ENCODE measurements around the gene ZC3H12A.
A peak's percentile ranks its signal among the peaks of the same experiment; 100 is the strongest.

ZC3H12A gene

DNA sequence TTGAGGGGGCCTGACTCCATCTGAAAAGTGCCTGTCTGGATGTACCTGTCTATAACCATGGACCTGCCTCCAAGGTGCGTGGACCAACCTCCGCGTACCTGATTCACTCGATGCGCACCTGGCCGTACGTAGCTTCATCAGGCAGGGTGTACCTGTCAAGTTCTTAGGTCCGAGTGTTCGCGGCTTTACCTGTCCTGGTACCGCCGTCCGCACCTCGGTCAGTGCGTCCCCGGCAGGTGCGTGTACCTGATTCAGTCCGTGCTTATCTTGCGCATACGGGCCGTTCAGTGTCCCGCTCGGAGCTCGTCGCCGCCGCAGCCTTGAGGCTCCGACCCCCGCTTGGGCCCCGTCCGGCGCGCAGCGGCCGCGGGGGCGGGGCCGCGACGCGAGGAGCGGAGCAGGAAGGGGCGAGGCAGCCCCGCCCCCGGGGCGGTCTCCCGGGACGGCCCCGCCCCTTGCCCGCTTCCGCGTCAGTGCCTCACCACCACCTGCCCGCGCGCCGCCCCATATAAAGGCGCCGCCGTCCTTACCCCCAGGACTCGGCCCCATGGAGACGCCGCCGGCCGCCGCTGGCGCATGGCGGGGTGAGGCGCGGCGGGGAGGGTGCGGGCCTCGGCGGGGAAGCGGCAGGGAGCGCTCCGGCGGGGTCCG is at the start of gene ZC3H12A:
Gene ZC3H12A (plus strand): TSS at position 535 of the 651 bp plus-strand sequence. CDS start 917 bp downstream, outside the sequence.
- Histone ChIP-seq H3K79me2 (ENCODE audit: control insufficient read depth, low read length) (peaks cover 47% of the 10 kb centered on the region), H3K27me3 (ENCODE audit: control insufficient read depth, low read length) (peaks cover 28% of the 10 kb centered on the region), H3K4me1 (ENCODE audit: control insufficient read depth, low read length) (peaks cover 46% of the 10 kb centered on the region), H3K36me3 (ENCODE audit: control insufficient read depth, low read length) (peaks cover 42% of the 10 kb centered on the region), H3K27ac (ENCODE audit: low read depth, low read length) (peak within 1 kb of the TSS; percentile 85), H3K4me2 (ENCODE audit: low read length) (peak within 1 kb of the TSS; percentile 82), H3K9me2 (replicated peaks; ENCODE audit: control insufficient read depth, low read length) (no peaks in the 10 kb centered on the region), H3F3A (ENCODE audit: control insufficient read depth, insufficient read depth) (peaks cover 17% of the 10 kb centered on the region), H3K9me3 (ENCODE audit: control insufficient read depth, insufficient read depth, low read length) (no peaks in the 10 kb centered on the region), H4K20me1 (ENCODE audit: control insufficient read depth, insufficient read depth, low read depth, low read length) (peaks cover 10% of the 10 kb centered on the region; the same call in 1 of the 2 replicates), H3K4me3 (ENCODE audit: low read length) (peak within 1 kb of the TSS; percentile 95)
- TF ChIP-seq, protein P1, sequence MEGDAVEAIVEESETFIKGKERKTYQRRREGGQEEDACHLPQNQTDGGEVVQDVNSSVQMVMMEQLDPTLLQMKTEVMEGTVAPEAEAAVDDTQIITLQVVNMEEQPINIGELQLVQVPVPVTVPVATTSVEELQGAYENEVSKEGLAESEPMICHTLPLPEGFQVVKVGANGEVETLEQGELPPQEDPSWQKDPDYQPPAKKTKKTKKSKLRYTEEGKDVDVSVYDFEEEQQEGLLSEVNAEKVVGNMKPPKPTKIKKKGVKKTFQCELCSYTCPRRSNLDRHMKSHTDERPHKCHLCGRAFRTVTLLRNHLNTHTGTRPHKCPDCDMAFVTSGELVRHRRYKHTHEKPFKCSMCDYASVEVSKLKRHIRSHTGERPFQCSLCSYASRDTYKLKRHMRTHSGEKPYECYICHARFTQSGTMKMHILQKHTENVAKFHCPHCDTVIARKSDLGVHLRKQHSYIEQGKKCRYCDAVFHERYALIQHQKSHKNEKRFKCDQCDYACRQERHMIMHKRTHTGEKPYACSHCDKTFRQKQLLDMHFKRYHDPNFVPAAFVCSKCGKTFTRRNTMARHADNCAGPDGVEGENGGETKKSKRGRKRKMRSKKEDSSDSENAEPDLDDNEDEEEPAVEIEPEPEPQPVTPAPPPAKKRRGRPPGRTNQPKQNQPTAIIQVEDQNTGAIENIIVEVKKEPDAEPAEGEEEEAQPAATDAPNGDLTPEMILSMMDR (IDR thresholded peaks at IDR 0.05; ENCODE audit: low read depth, low read length, poor library complexity, severe bottlenecking), result no peak
- TF ChIP-seq EZH2phosphoT487 (IDR thresholded peaks at IDR 0.05; ENCODE audit: borderline replicate concordance, low read length), result no peak

DNA sequence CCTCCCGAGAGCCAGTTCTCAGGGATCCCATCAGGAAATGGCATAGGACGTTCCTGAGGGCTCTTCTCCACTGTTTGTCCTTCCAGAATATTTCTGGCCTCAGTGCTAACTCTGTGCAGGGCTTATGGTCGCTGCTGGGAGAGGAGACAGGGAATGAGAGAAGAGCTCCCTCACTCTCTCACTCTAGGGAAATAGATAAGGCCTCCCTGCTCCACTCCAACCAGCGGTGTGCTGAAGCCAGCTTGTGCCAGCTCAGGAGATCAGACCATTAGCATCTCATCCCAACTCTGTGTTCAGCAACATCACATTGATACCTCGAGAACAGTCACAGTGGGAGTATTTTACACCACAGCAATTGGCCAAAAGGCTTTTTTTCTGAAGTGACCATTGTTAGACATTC is 49.2 kb upstream of the ZC3H12A start:
- H3K4me3 ChIP-seq (ENCODE audit: low read length), result no peak overlapping the region
- no peak overlapping the region for H3K27ac ChIP-seq (ENCODE audit: low read depth, low read length)
- no peaks in the 10 kb centered on the region for H3F3A ChIP-seq (ENCODE audit: control insufficient read depth, insufficient read depth)

DNA sequence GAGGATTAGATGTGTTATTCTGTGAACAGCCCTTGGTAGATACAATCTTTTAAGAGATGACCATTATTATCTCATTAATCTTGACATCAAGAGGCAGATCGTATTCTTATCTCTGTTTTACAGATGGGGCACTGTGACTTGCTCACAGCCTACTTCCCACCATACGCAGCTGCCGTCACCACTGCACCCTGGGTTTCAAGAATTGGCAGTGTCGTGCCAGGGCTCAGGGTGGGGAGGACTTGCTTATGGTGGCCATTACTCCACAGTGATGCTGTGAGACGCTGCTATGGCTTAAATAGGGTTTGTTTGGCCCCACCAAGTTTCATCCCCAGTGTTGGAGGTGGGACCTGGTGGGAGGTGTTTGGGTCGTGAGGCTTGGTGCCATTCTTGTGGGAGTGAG is 45.4 kb upstream of the ZC3H12A start:
- no peaks in the 10 kb centered on the region for H3K79me2 ChIP-seq (ENCODE audit: control insufficient read depth, low read length)
- H4K20me1 ChIP-seq (ENCODE audit: control insufficient read depth, insufficient read depth, low read depth, low read length), result no peaks in the 10 kb centered on the region; the same call in 1 of the 2 replicates
- no peaks in the 10 kb centered on the region for H3K36me3 ChIP-seq (ENCODE audit: control insufficient read depth, low read length)
- H3K9me2 ChIP-seq (replicated peaks; ENCODE audit: control insufficient read depth, low read length), result no peaks in the 10 kb centered on the region
- TF ChIP-seq, protein P1 (IDR thresholded peaks at IDR 0.05; ENCODE audit: low read depth, low read length, poor library complexity, severe bottlenecking), result no peak
- no peak for TF ChIP-seq EZH2phosphoT487 (IDR thresholded peaks at IDR 0.05; ENCODE audit: borderline replicate concordance, low read length)
- peaks cover 4% of the 10 kb centered on the region; the same call in 1 of the 2 replicates for H3K27me3 ChIP-seq (ENCODE audit: control insufficient read depth, low read length)
- no peak overlapping the region for H3K27ac ChIP-seq (ENCODE audit: low read depth, low read length)
- H3K4me2 ChIP-seq (ENCODE audit: low read length), result no peak overlapping the region
- no peak overlapping the region for H3K4me3 ChIP-seq (ENCODE audit: low read length)
- no peaks in the 10 kb centered on the region for H3K9me3 ChIP-seq (ENCODE audit: control insufficient read depth, insufficient read depth, low read length)
- no peaks in the 10 kb centered on the region for H3F3A ChIP-seq (ENCODE audit: control insufficient read depth, insufficient read depth)
- no peaks in the 10 kb centered on the region for H3K4me1 ChIP-seq (ENCODE audit: control insufficient read depth, low read length)

More for the DNA sequence above, 49.2 kb upstream of the ZC3H12A start:
- H4K20me1 ChIP-seq (ENCODE audit: control insufficient read depth, insufficient read depth, low read depth, low read length), result no peaks in the 10 kb centered on the region; the same call in 1 of the 2 replicates
- peaks cover 4% of the 10 kb centered on the region; the same call in 1 of the 2 replicates for H3K27me3 ChIP-seq (ENCODE audit: control insufficient read depth, low read length)
- no peaks in the 10 kb centered on the region for H3K9me3 ChIP-seq (ENCODE audit: control insufficient read depth, insufficient read depth, low read length)
- H3K9me2 ChIP-seq (replicated peaks; ENCODE audit: control insufficient read depth, low read length), result no peaks in the 10 kb centered on the region
- H3K36me3 ChIP-seq (ENCODE audit: control insufficient read depth, low read length), result no peaks in the 10 kb centered on the region
- H3K79me2 ChIP-seq (ENCODE audit: control insufficient read depth, low read length), result no peaks in the 10 kb centered on the region
- no peak overlapping the region for H3K4me2 ChIP-seq (ENCODE audit: low read length)
- no peaks in the 10 kb centered on the region for H3K4me1 ChIP-seq (ENCODE audit: control insufficient read depth, low read length)
- no peak for TF ChIP-seq EZH2phosphoT487 (IDR thresholded peaks at IDR 0.05; ENCODE audit: borderline replicate concordance, low read length)
- TF ChIP-seq, protein P1 (IDR thresholded peaks at IDR 0.05; ENCODE audit: low read depth, low read length, poor library complexity, severe bottlenecking), result no peak
